ENCODE results near the gene PDXK. TPM values are rescaled to one million over a fixed set of nuclear protein-coding genes. Genes with fewer than 3 reads are reported as not detected.
"Not testable (repeated sequence)": the region's sequence is repeated elsewhere in the genome, so short reads cannot be mapped to it uniquely, and the experiment has no call there.

Gene PDXK
- total RNA-seq, 4 donors from 2014 or later: 42.9 to 114 (median 82.0) TPM

- no peak overlapping the region for H3K4me3 ChIP-seq
- no peaks in the 10 kb centered on the region for H3K27me3 ChIP-seq
- whole genome bisulfite sequencing, 2 donors: 82 to 94% methylated on average over 3 to 7 of the region's 17 CpGs
- no peak for TF ChIP-seq CTCF (IDR thresholded peaks at IDR 0.05)
- no peak for TF ChIP-seq POLR2A (IDR thresholded peaks at IDR 0.05)
- H3K27ac ChIP-seq: no peak overlapping the region
- no peaks in the 10 kb centered on the region for H3K9me3 ChIP-seq
- intact Hi-C loops (cut with DNase I): no loop called here
- H3K4me1 ChIP-seq: peaks cover 0 to 6% (median 0%) of the 10 kb centered on the region in 3 donors
- H3K36me3 ChIP-seq: peaks cover 2 to 59% (median 15%) of the 10 kb centered on the region in 3 donors
- DNase-seq: no peak
Observed at GRCh38 chr21:43696214-43696613, 22.7 kb upstream of the PDXK start.

DNA sequence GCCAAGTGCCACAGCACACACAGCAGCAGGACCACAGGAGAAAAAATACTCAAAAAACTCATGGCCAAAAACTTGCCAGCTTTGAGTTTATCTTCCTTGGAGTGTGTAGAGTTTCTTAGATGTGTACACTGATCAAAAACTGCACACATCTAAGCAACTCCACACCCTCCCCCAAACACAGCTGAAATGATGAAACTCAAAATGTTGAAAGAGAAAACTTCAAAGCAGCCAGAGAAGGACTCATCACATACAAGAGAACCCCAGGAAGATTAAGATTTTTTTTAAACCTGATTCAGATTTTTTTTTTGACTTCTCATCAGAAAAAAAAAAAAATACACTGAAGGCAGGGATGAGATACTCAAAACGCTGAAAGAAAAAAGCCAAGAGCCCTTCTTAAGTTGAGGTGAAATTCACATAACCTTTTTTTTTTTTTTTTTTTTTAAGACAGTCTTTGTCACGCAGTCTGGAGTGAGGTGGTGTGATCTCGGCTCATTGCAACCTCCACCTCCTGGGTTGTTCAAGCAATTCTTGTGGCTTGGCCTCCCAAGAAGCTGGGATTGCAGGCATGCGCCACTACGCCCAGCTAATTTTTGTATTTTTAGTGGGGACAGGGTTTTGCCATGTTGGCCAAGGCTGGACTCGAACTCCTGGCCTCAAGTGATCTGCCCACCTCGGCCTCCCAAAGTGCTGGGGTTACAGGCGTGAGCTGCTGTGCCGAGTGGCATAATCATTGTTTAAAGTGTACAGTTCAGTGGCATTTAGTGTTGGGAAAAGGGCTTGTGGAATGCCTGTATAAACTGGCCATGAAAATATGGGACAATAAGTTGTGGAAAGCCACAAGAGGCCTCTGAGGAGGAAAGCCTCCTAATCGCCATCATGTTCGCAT, 20.9 kb upstream of the PDXK start:
- TF ChIP-seq POLR2A (IDR thresholded peaks at IDR 0.05): no peak
- TF ChIP-seq CTCF (IDR thresholded peaks at IDR 0.05): no peak
- Histone ChIP-seq H3K4me3 (no peak overlapping the region), H3K36me3 (peaks cover 0 to 42% (median 13%) of the 10 kb centered on the region in 3 donors), H3K4me1 (peaks cover 8 to 21% (median 10%) of the 10 kb centered on the region in 3 donors), H3K27me3 (no peaks in the 10 kb centered on the region), H3K9me3 (no peaks in the 10 kb centered on the region), H3K27ac (no peak overlapping the region)
- WGBS, 2 donors: 84 to 89% methylated on average over 5 to 7 of the region's 11 CpGs
- no peak for DNase-seq
- intact Hi-C loops (cut with DNase I): no loop called here

GRCh38 chr21:43699492-43699777, 19.5 kb upstream of the PDXK start:
- H3K36me3 ChIP-seq: peaks cover 0 to 27% (median 0%) of the 10 kb centered on the region in 3 donors
- WGBS, 2 donors: 86 to 95% methylated on average over 5 of the region's 5 CpGs
- peaks cover 13 to 33% (median 15%) of the 10 kb centered on the region in 3 donors for H3K4me1 ChIP-seq
- DNase-seq; H3K9me3 ChIP-seq; H3K4me3 ChIP-seq; H3K27ac ChIP-seq; H3K27me3 ChIP-seq; intact Hi-C loops (cut with DNase I): not testable (repeated sequence)

DNA sequence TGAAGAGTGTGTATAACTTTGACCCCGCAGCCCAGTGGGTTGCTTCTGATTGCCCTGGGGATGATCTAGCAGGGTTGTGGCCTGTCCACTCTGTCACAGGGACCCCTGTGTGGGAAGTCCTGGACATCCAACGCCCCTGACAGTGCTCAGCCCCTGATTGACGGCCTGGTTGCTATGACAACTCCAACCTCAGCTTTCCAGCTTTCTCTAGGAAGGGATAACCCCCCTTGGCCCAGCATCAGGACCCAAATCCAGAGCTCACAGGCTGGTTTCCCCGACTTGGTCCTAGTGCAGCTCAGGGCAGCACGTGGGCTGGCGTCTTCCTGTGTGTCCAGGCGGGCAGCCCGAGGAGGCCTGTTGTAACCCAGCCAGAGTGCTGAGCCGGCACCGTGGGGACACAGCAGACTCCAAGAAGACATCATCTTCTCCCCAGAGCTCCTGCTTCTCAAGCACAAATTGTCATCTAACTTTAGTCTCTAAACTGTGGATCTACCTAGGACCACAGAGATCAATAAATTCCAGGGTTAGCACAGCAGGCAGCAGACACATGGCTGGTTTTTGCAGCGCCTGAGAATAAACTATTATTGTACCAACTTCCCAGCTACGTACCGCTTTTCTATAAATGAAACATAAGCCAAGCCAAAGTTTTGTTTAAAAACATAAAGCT, 18.9 kb upstream of the PDXK start:
- no peak overlapping the region for H3K27ac ChIP-seq
- no peaks in the 10 kb centered on the region for H3K9me3 ChIP-seq
- TF ChIP-seq CTCF (IDR thresholded peaks at IDR 0.05) (no peak), POLR2A (IDR thresholded peaks at IDR 0.05) (no peak)
- intact Hi-C loops (cut with DNase I): no loop called here
- no peak overlapping the region for H3K4me3 ChIP-seq
- DNase-seq: no peak
- H3K4me1 ChIP-seq: peaks cover 13 to 33% (median 15%) of the 10 kb centered on the region in 3 donors
- 77 to 84% methylated on average over 8 to 13 of the region's 13 CpGs for WGBS, 2 donors
- H3K27me3 ChIP-seq: no peaks in the 10 kb centered on the region
- peaks cover 0 to 21% (median 0%) of the 10 kb centered on the region in 3 donors for H3K36me3 ChIP-seq

GRCh38 chr21:43701936-43702784, 16.8 kb upstream of the PDXK start:
- 68 to 69% methylated on average over 15 to 17 of the region's 29 CpGs for WGBS, 2 donors

More at GRCh38 chr21:43701936-43702784, 16.8 kb upstream of the PDXK start:
- Histone ChIP-seq H3K36me3 (peaks cover 0 to under 1% (median 0%) of the 10 kb centered on the region in 3 donors), H3K9me3 (no peaks in the 10 kb centered on the region), H3K27ac (peak overlapping the region in 3 of 4 donors; percentile 70 to 81 (median 80)), H3K4me3 (peak overlapping the region in 3 of 4 donors; percentile 9 to 26 (median 18)), H3K4me1 (peaks cover 13 to 33% (median 15%) of the 10 kb centered on the region in 3 donors), H3K27me3 (no peaks in the 10 kb centered on the region)
- intact Hi-C loops (cut with DNase I): no loop called here
- DNase-seq: no peak
- TF ChIP-seq CTCF (IDR thresholded peaks at IDR 0.05): no peak
- no peak for TF ChIP-seq POLR2A (IDR thresholded peaks at IDR 0.05)
